ENCODE measurements around the gene KREMEN1.

DNA sequence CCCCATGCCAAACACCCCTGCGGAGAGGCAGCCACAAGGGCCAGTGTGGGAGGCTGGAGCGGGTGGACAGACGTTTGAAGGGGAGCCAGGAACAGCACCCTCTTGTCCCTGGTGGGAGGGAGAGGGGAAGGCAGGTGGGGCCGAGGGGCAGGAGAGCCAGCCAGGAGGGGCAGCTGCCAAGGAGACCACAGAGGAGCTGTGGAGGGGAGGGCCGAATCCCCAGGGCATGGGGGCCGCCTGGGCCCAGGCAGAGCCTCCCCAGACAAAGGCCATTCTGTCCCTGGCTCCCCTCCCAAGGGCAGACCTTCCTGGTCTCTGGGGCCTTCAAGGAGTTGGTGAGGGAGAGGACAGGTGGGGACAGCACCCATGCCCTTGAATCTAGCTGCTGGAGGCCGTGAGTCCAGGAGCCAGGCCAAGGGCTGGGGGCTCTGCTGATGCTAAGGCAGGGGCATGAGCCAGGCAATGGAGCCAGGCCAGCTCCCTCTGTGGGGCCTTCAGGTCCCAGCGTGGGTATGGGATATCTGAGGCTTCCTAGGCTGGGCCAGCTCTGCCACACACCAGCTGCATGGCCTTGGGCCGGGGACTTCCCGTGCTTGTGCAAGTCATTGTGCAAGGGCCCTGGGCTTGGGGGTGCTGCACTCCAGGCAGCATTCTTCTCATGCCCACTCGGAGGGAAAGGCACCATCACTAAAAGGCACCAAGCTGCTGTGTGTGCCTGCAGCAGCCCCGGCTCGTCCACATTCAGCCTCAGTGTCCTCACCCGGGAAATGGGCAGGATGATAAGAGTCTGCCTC is 144.2 kb downstream of the KREMEN1 start:
- TF ChIP-seq, protein P1, sequence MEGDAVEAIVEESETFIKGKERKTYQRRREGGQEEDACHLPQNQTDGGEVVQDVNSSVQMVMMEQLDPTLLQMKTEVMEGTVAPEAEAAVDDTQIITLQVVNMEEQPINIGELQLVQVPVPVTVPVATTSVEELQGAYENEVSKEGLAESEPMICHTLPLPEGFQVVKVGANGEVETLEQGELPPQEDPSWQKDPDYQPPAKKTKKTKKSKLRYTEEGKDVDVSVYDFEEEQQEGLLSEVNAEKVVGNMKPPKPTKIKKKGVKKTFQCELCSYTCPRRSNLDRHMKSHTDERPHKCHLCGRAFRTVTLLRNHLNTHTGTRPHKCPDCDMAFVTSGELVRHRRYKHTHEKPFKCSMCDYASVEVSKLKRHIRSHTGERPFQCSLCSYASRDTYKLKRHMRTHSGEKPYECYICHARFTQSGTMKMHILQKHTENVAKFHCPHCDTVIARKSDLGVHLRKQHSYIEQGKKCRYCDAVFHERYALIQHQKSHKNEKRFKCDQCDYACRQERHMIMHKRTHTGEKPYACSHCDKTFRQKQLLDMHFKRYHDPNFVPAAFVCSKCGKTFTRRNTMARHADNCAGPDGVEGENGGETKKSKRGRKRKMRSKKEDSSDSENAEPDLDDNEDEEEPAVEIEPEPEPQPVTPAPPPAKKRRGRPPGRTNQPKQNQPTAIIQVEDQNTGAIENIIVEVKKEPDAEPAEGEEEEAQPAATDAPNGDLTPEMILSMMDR (IDR thresholded peaks at IDR 0.05; ENCODE audit: borderline replicate concordance, extremely low read depth, low read length, poor library complexity, severe bottlenecking), result no peak
- TF ChIP-seq EZH2 (IDR thresholded peaks at IDR 0.05; ENCODE audit: borderline replicate concordance, low read depth, low read length, severe bottlenecking), result no peak

Measured in DND-41 (cell line).